IPS DF 6.9 (cell line): ENCODE results near the gene UPF2.

Experiments used
- DNase-seq: peaks from one replicate; pipeline ENCODE4 v3.0.0-alpha.2; 2013; ENCODE audit warnings: low read depth, low spot score
- H3K27ac ChIP-seq: one replicate; pipeline ENCODE4 v1.5.1; 2013; ENCODE audit warnings: low read length, control low read depth
- H3K27me3 ChIP-seq: 2 replicates; pipeline ENCODE4 v1.6.1; 2013; ENCODE audit warnings: mild to moderate bottlenecking, low read length; ENCODE audit not compliant: control insufficient read depth, insufficient read depth
- H3K36me3 ChIP-seq: 2 replicates; pipeline ENCODE4 v1.6.1; 2013; ENCODE audit warnings: low read length; ENCODE audit not compliant: control insufficient read depth, insufficient read depth
- H3K4me1 ChIP-seq: 2 replicates; pipeline ENCODE4 v1.6.1; 2013; ENCODE audit warnings: low read length; ENCODE audit not compliant: control insufficient read depth, insufficient read depth
- H3K4me3 ChIP-seq: 2 replicates; pipeline ENCODE4 v1.5.1; 2013; ENCODE audit warnings: mild to moderate bottlenecking, low read length
- H3K9me3 ChIP-seq: 2 replicates; pipeline ENCODE4 v1.6.1; 2013; ENCODE audit warnings: low read length, inconsistent platforms; ENCODE audit not compliant: control insufficient read depth, insufficient read depth
- WGBS: extraction: QIAGEN DNeasy Blood & Tissue Kit; methylation state at CpG from one replicate; pipeline ENCODE4 v1.1.7; 2013; ENCODE audit warnings: mixed read lengths, missing lambda C conversion rate; ENCODE audit not compliant: insufficient read length, insufficient coverage; 5-methylcytosine and 5-hydroxymethylcytosine counted together

The UPF2 gene

GRCh38 chr10:12068449-12069269 is 26.1 kb upstream of the UPF2 start, which contains the start of gene DHTKD1:
Gene DHTKD1, plus strand, starts transcription at chr10:12068954. Its CDS starts 80 bp downstream, at chr10:12069034.
- DNase-seq, result peak; percentile 89
- H3K4me3 ChIP-seq, result peak within 1 kb of the TSS; percentile 80
- WGBS, result no CpG with 5 or more reads among the region's 66 CpGs
- H3K27me3 ChIP-seq, result no peaks in the 10 kb centered on the region
- H3K27ac ChIP-seq, result no peak within 1 kb of the TSS
- no peaks in the 10 kb centered on the region for H3K9me3 ChIP-seq
- H3K36me3 ChIP-seq, result no peaks in the 10 kb centered on the region
- peaks cover 3% of the 10 kb centered on the region; the same call in 1 of the 2 replicates for H3K4me1 ChIP-seq

- Histone ChIP-seq H3K36me3 (no peaks in the 10 kb centered on the region), H3K27me3 (no peaks in the 10 kb centered on the region), H3K4me3 (no peak overlapping the region), H3K9me3 (no peaks in the 10 kb centered on the region), H3K27ac (no peak overlapping the region), H3K4me1 (peaks cover 3% of the 10 kb centered on the region; the same call in 1 of the 2 replicates)
- DNase-seq, result no peak
- no CpG with 5 or more reads among the region's 2 CpGs for WGBS
These were observed 24.7 kb upstream of the UPF2 start for GRCh38 chr10:12067336-12067735.

DNA sequence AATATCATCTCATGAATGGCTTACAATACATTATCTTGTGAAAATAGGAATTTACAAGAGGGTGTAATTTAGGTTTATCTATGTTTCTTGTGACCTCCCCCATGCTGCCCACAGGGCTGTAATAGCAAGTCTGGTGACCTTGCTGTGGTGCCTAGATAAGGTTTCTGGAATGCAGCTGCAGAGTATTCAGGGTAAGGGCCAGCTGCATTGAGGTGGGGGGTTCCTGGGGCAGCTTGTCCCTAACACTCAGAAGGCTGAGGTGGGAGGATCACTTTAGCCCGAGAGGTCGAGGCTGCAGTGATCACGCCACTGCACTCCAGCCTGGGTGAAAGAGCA is 20.8 kb upstream of the UPF2 start:
- Histone ChIP-seq H3K36me3 (no peaks in the 10 kb centered on the region), H3K27ac (no peak overlapping the region), H3K4me1 (no peaks in the 10 kb centered on the region), H3K27me3 (no peaks in the 10 kb centered on the region), H3K4me3 (no peak overlapping the region), H3K9me3 (no peaks in the 10 kb centered on the region)
- WGBS, result no CpG with 5 or more reads among the region's 3 CpGs
- DNase-seq, result no peak

GRCh38 chr10:12062754-12063482 is 20.3 kb upstream of the UPF2 start:
- no peak for DNase-seq
- H3K36me3 ChIP-seq, result no peaks in the 10 kb centered on the region
- no peaks in the 10 kb centered on the region for H3K4me1 ChIP-seq
- H3K4me3 ChIP-seq, result no peak overlapping the region
- no CpG with 5 or more reads among the region's 14 CpGs for WGBS
- no peaks in the 10 kb centered on the region for H3K27me3 ChIP-seq
- no peaks in the 10 kb centered on the region for H3K9me3 ChIP-seq
- no peak overlapping the region for H3K27ac ChIP-seq

GRCh38 chr10:12061124-12061523 is 18.5 kb upstream of the UPF2 start:
- Histone ChIP-seq H3K4me3 (no peak overlapping the region), H3K36me3 (no peaks in the 10 kb centered on the region), H3K27me3 (no peaks in the 10 kb centered on the region), H3K27ac (no peak overlapping the region), H3K4me1 (no peaks in the 10 kb centered on the region), H3K9me3 (no peaks in the 10 kb centered on the region)
- no peak for DNase-seq
- WGBS, result no CpG with 5 or more reads among the region's 4 CpGs

GRCh38 chr10:12056748-12057147 is 14.1 kb upstream of the UPF2 start:
- WGBS, result no CpG with 5 or more reads among the region's 4 CpGs
- Histone ChIP-seq H3K4me3 (no peak overlapping the region), H3K9me3 (no peaks in the 10 kb centered on the region), H3K27me3 (no peaks in the 10 kb centered on the region), H3K4me1 (no peaks in the 10 kb centered on the region), H3K27ac (no peak overlapping the region), H3K36me3 (no peaks in the 10 kb centered on the region)
- no peak for DNase-seq

DNA sequence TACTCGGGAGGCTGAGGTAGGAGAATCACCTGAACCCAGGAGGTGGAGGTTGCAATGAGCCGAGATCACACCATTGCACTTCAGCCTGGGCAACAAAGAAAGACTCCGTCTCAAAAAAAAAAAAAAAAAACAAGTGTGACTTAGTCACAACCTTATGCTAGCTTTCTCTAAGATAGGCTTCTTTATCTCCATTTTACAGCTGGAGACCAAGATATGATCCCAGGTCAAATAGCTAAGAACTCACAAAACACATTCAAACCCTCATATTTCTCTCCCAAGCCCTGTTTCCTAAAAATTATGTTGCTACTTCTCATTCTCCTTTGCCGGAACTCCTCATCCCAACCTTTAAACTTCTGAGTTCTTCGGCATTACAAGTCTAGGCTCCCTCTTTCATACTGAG is 13.1 kb upstream of the UPF2 start:
- 100% methylated on average over 1 of the region's 5 CpGs for WGBS
- no peak overlapping the region for H3K4me3 ChIP-seq
- H3K9me3 ChIP-seq, result no peaks in the 10 kb centered on the region
- no peaks in the 10 kb centered on the region for H3K27me3 ChIP-seq
- H3K4me1 ChIP-seq, result no peaks in the 10 kb centered on the region
- no peak overlapping the region for H3K27ac ChIP-seq
- no peak for DNase-seq
- H3K36me3 ChIP-seq, result no peaks in the 10 kb centered on the region

DNA sequence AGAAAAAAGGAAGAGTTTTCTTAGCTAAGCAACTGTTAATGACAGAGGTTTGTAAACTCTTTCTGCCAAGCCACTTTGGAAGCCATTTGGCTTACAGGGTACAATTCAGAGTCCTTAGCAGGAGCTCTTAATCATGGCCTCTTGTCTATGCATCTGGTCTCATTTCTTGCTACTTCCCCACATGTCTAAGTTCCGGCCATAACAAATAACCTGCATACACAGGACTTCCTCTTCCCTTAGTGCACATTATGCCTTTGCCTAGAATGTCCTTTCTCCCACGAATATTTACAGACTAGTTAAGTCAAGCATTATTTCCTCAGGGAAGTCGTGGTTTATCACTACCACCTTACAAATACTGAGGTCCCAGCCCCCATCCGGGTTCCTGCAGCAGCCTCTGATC is 8.6 kb upstream of the UPF2 start:
- Histone ChIP-seq H3K27ac (no peak overlapping the region), H3K36me3 (no peaks in the 10 kb centered on the region), H3K9me3 (no peaks in the 10 kb centered on the region), H3K4me3 (no peak overlapping the region), H3K4me1 (no peaks in the 10 kb centered on the region), H3K27me3 (no peaks in the 10 kb centered on the region)
- no CpG with 5 or more reads among the region's 4 CpGs for WGBS
- no peak for DNase-seq

GRCh38 chr10:12050528-12050927 is 7.9 kb upstream of the UPF2 start:
- H3K27me3 ChIP-seq, result no peaks in the 10 kb centered on the region
- no peak overlapping the region for H3K27ac ChIP-seq
- no peak overlapping the region for H3K4me3 ChIP-seq
- H3K4me1 ChIP-seq, result no peaks in the 10 kb centered on the region
- no peaks in the 10 kb centered on the region for H3K36me3 ChIP-seq
- no peaks in the 10 kb centered on the region for H3K9me3 ChIP-seq
- DNase-seq, result no peak

DNA sequence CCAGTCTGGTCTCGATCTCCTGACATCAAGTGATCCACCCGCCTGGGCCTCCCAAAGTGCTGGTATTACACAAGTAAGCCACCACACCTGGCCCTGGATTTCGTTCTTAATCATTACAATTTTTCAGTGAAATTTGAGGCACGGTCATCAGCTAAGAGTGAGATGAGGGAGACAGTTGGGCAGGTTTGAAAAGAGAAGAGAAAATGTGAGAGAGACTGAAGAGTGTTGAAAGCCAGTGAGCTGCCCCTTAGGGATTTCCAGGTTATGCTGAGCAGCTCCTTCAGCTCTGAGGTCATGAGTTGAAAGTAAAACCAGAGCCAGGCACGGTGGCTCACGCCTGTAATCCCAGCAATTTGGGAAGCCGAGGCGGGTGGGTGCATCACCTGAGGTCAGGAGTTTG is 5.9 kb upstream of the UPF2 start:
- no CpG with 5 or more reads among the region's 8 CpGs for WGBS
- Histone ChIP-seq H3K27me3 (no peaks in the 10 kb centered on the region), H3K9me3 (no peaks in the 10 kb centered on the region), H3K36me3 (no peaks in the 10 kb centered on the region), H3K27ac (no peak overlapping the region), H3K4me1 (no peaks in the 10 kb centered on the region), H3K4me3 (no peak overlapping the region)
- no peak for DNase-seq
